KOPT-K1 (cell line): ENCODE results near the gene IFFO2.

Source experiments
- H3K27ac ChIP-seq: fragments of 200-600 bp; sonication (generic); 2 replicates; pipeline ENCODE4 v1.5.1; 2016; ENCODE audit warnings: antibody characterized with exemption, mild to moderate bottlenecking, low read depth, low read length; ENCODE audit not compliant: poor library complexity, severe bottlenecking
- H3K36me3 ChIP-seq: fragments of 200-600 bp; sonication (generic); 2 replicates; pipeline ENCODE4 v1.5.1; 2017; ENCODE audit warnings: antibody characterized with exemption, mild to moderate bottlenecking, low read length, moderate library complexity; ENCODE audit not compliant: insufficient read depth
- H3K9me3 ChIP-seq: fragments of 200-600 bp; sonication (generic); 2 replicates; pipeline ENCODE4 v1.5.1; 2017; ENCODE audit warnings: antibody characterized with exemption, low read length, mild to moderate bottlenecking; ENCODE audit not compliant: insufficient read depth, poor library complexity, severe bottlenecking

IFFO2 gene

GRCh38 chr1:18913065-18913835 lies 43.2 kb downstream of the IFFO2 start:
- Histone ChIP-seq H3K36me3 (no peaks in the 10 kb centered on the region), H3K27ac (no peak overlapping the region)

DNA sequence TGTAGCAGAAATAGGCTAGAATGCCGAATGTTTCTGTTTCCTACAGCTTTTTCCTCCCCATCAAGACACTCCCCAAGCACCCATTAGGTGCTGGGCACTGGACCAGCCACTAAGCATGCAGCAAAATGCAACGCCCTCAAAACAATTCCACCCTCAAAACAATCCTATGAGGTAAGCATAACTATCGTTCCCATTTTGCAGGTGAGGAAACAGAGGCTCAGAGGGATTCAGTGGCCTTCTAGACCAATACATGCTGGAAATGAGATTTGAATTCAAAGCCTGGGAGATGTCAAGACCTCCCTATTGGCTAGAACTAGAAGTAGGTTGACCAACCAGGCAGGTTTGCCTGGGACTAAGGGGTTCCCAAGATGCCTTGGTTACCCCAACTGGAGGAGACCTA lies 43.9 kb downstream of the IFFO2 start:
- no peak overlapping the region for H3K27ac ChIP-seq
- H3K9me3 ChIP-seq, result no peaks in the 10 kb centered on the region
- no peaks in the 10 kb centered on the region for H3K36me3 ChIP-seq

More at GRCh38 chr1:18913065-18913835, 43.2 kb downstream of the IFFO2 start:
- H3K9me3 ChIP-seq, result no peaks in the 10 kb centered on the region

DNA sequence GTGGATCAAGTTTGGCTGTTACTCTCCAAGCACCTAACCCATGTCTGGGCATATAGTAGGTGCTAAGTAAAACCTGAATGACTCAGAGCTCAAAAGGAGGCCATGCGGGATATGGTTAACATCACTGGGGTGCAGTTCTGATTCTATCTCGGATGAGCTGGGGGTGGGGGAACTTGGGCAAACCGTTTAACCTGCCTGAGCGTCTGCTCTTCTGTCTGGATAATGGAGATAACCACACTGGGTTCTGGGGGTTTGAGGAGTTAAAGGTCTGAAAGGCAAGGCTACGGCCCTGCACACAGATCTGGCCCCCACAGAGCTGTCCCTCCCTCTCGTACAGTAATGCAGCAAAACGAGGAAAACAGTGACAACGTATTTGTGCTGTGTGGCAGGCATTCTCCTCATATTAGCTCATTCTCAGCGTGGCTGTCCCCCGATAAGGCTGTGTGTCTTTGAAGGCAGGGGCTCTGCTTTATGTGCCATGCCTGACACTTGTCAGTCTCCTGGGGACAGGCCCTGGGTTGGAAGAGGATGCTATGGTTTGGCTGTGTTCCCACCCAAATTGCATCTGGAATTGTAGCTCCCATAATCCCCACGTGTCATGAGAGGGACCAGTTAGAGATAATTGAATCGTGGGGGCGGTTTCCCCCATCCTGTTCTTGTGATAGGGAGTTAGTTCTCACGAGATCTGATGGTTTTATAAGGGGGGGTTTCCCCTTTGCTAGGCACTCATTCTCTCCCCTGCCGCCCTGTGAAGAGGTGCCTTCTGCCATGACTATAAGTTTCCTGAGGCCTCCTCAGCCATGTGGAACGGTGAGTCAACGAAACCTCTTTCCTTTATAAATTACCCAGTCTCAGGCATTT lies 47.3 kb downstream of the IFFO2 start:
- Histone ChIP-seq H3K27ac (no peak overlapping the region), H3K9me3 (no peaks in the 10 kb centered on the region), H3K36me3 (no peaks in the 10 kb centered on the region)

DNA sequence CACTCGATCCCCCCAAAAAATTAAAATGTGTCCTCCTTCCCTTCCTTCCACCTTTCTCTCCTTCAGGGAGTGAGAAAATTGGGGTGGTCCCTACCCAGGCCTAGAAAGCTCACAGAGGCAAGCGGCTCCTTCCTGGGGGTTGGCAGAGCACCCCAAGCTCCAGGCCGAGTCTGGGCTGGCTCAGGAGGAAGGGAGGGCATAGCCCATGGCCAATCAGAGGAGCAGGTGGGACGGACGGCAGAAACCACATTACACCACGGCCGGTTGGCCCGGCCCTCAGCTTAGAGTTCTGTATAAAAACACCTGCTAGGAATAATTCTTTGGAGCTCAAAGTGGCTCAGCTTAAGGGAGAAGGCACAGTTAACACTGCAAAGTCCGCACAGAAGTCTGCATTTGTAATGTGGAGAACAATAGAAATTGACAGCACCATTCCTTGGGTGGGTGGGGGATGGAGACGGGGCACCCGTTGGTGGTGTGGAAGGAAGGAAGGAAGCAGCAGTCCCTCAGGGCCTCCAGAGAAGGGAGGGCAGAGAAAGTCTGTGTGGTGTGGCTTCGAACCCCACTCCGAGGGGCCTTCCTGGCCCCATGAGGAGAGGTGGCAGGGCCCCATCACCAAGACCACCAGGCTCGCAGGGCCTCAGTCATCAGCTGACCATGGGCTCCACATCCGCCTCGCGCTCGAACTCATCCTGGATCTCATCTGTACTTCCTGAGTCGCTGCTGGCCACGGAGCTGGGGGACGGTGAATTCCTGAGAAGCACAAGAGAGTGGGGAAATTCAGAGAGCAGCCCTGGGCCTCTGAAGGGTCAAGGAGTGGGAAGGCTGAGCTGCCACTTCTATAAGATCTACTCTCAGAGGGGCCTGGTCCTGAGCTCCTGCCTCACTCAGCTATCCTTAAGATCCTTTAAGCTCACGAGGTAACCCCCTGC lies 48.3 kb downstream of the IFFO2 start:
- peak overlapping the region; percentile 32 for H3K27ac ChIP-seq
- no peaks in the 10 kb centered on the region for H3K36me3 ChIP-seq
- no peaks in the 10 kb centered on the region for H3K9me3 ChIP-seq

GRCh38 chr1:18907021-18907916 lies 49.2 kb downstream of the IFFO2 start:
- Histone ChIP-seq H3K9me3 (no peaks in the 10 kb centered on the region), H3K36me3 (no peaks in the 10 kb centered on the region), H3K27ac (peak overlapping the region; percentile 32)

- Histone ChIP-seq H3K36me3 (no peaks in the 10 kb centered on the region), H3K27ac (peak overlapping the region; percentile 61), H3K9me3 (no peaks in the 10 kb centered on the region)
Observed at GRCh38 chr1:18903291-18903756, 53.2 kb downstream of the IFFO2 start.

GRCh38 chr1:18902523-18903290 lies 53.8 kb downstream of the IFFO2 start, which contains the start of gene ALDH4A1:
Gene ALDH4A1 (minus strand): TSS chr1:18902555. CDS start chr1:18902523, 32 bp downstream.
- no peaks in the 10 kb centered on the region for H3K36me3 ChIP-seq
- H3K27ac ChIP-seq, result peak within 1 kb of the TSS; percentile 61
- no peaks in the 10 kb centered on the region for H3K9me3 ChIP-seq

- Histone ChIP-seq H3K9me3 (no peaks in the 10 kb centered on the region), H3K27ac (peak overlapping the region; percentile 61), H3K36me3 (no peaks in the 10 kb centered on the region)
Observed at GRCh38 chr1:18901952-18902522, 54.4 kb downstream of the IFFO2 start.

GRCh38 chr1:18901147-18901951 lies 55.1 kb downstream of the IFFO2 start:
- Histone ChIP-seq H3K36me3 (no peaks in the 10 kb centered on the region), H3K27ac (no peak overlapping the region), H3K9me3 (no peaks in the 10 kb centered on the region)

- Histone ChIP-seq H3K9me3 (no peaks in the 10 kb centered on the region), H3K36me3 (no peaks in the 10 kb centered on the region), H3K27ac (no peak overlapping the region)
Observed at GRCh38 chr1:18900303-18900841, 56.1 kb downstream of the IFFO2 start.

DNA sequence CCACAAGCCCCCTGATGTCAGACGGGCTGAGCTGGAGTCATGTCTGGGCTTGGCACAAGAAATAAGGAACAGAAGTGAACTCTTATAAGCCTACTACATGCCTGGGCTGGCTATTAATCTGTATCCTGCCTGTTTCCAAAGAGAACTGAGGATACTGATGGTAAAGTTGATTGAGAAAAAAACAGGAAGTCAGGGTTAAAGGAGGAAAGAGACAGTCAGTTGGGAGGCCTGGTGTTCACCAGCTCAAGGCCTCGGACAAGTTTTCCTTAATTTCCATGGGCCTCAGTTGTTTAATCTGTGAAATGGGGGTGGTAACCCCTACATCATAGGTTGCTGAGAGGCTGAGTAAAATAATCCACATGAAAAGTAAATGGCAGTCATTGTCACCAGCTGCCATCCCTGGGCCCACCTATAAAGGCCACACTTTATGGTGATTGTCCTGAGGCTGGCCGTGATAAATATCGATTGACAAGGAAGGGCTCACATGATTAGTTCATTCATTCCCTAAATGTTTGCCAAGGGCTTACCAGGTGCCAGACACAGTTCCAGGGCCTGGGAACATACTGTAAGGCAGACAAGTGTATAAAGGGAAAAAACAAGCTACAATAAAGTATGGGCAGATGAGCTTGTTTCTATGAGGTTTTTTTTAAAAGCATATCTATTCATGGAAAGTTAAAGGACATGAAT lies 57.0 kb downstream of the IFFO2 start:
- Histone ChIP-seq H3K36me3 (no peaks in the 10 kb centered on the region), H3K27ac (no peak overlapping the region), H3K9me3 (no peaks in the 10 kb centered on the region)

GRCh38 chr1:18898567-18898966 lies 57.9 kb downstream of the IFFO2 start:
- Histone ChIP-seq H3K36me3 (no peaks in the 10 kb centered on the region), H3K27ac (no peak overlapping the region), H3K9me3 (no peaks in the 10 kb centered on the region)
